Retinal pigment epithelial cell (primary cell): ENCODE measurements around the gene ZNF740.
"Not testable (repeated sequence)": the region's sequence is repeated elsewhere in the genome, so short reads cannot be mapped to it uniquely, and the experiment has no call there.

Experiments used
- DNase-seq: peaks from one replicate; pipeline ENCODE4 v3.0.0-alpha.2; 2010; ENCODE audit warnings: low read depth
- H3K4me3 ChIP-seq: 2 replicates; pipeline ENCODE4 v1.5.1; 2011; ENCODE audit warnings: mild to moderate bottlenecking, low read length, control low read depth, moderate library complexity
- CTCF ChIP-seq: conservative IDR thresholded peaks from 2 replicates; pipeline ENCODE4 v1.5.1; 2011; ENCODE audit warnings: low read depth, low read length, control low read depth, inconsistent platforms

Gene ZNF740

GRCh38 chr12:53200458-53201176, 20.1 kb downstream of the ZNF740 start:
- DNase-seq, result no peak
- TF ChIP-seq CTCF, result no peak
- no peak overlapping the region for H3K4me3 ChIP-seq

- no peak for TF ChIP-seq CTCF
- H3K4me3 ChIP-seq, result no peak overlapping the region
- DNase-seq, result no peak
Measured at GRCh38 chr12:53201177-53201541, 20.6 kb downstream of the ZNF740 start.

- no peak for TF ChIP-seq CTCF
- DNase-seq, result no peak
- no peak overlapping the region for H3K4me3 ChIP-seq
Measured at GRCh38 chr12:53201639-53202038, 21.1 kb downstream of the ZNF740 start.

GRCh38 chr12:53202316-53202715, 21.8 kb downstream of the ZNF740 start:
- not testable (repeated sequence) for DNase-seq, H3K4me3 ChIP-seq

- no peak overlapping the region for H3K4me3 ChIP-seq
- TF ChIP-seq CTCF, result no peak
- no peak for DNase-seq
Measured at GRCh38 chr12:53204351-53204750, 23.8 kb downstream of the ZNF740 start.

- H3K4me3 ChIP-seq, result no peak overlapping the region
- no peak for DNase-seq
- no peak for TF ChIP-seq CTCF
Measured at GRCh38 chr12:53205747-53206419, 25.4 kb downstream of the ZNF740 start.

- TF ChIP-seq CTCF, result no peak
- no peak for DNase-seq
- no peak within 1 kb of the TSS for H3K4me3 ChIP-seq
Measured at GRCh38 chr12:53207042-53207441, 26.5 kb downstream of the ZNF740 start, which contains the start of gene ITGB7. Gene ITGB7 (minus strand): TSS chr12:53207251. CDS start chr12:53200443, 6,808 bp downstream.
